A673 (cell line): ENCODE data around the gene DIPK1B.

Experiments used
- EZH2 ChIP-seq: fragments of 200-600 bp; sonication (generic); IDR thresholded peaks from 2 replicates; pipeline ENCODE4 v1.6.1; 2017; ENCODE audit warnings: borderline replicate concordance, low read depth, mild to moderate bottlenecking, mixed read lengths, antibody characterized with exemption, low read length; ENCODE audit not compliant: poor library complexity, severe bottlenecking
- TF ChIP-seq, protein P1 (sequence below): fragments of 300-800, 200-600 bp; sonication (generic); conservative IDR thresholded peaks from 2 replicates; pipeline ENCODE4 v1.5.1; 2017; ENCODE audit warnings: low read depth, mild to moderate bottlenecking, antibody characterized with exemption, low read length, moderate library complexity, mixed read lengths

DNA sequence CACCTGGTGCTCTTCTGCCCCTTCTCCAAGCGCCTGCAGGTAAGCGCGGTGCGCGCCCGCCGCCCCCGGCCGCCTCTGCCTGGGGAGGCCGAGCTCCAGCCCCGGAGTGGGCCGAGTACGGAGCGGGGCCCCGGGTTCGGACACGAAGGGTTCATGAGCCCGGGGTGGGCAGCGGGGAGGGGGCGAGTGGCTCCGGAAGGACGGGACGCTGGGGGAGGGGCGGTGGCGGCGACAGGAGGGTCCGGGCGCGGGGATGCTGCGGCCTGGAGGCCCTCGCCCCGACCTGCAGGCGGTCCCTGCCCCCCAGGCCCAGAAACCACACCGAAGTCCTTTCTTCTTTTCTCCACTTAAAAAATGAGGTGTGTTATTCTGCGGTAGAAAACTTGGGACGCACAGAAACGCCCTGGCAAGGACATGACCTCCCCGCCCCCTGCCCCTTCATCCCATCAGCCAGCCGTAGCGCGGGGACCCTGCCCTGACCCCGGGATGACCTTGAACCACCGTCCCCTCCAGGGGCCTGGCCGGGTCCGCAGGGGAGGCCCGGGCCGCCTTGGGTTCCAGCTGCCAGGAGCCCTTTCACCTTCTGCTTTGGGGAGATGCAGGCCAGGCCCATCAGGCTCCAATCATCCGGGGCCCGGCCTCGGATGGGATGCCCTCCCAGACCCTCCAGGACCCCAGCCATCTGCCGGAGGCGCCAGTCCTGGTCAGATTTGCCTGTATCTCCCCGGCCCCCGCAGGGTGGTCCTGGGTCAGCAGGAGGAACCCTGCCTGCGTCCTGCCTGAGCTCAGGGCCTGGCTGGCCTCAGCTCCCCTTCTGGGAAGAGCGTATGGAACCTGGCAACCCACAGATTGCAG is 545 bp downstream of the DIPK1B start:
- no peak for TF ChIP-seq EZH2
- TF ChIP-seq, protein P1, sequence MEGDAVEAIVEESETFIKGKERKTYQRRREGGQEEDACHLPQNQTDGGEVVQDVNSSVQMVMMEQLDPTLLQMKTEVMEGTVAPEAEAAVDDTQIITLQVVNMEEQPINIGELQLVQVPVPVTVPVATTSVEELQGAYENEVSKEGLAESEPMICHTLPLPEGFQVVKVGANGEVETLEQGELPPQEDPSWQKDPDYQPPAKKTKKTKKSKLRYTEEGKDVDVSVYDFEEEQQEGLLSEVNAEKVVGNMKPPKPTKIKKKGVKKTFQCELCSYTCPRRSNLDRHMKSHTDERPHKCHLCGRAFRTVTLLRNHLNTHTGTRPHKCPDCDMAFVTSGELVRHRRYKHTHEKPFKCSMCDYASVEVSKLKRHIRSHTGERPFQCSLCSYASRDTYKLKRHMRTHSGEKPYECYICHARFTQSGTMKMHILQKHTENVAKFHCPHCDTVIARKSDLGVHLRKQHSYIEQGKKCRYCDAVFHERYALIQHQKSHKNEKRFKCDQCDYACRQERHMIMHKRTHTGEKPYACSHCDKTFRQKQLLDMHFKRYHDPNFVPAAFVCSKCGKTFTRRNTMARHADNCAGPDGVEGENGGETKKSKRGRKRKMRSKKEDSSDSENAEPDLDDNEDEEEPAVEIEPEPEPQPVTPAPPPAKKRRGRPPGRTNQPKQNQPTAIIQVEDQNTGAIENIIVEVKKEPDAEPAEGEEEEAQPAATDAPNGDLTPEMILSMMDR: no peak
